ENCODE results near the gene NDUFV3. TPM values are rescaled to one million over a fixed set of nuclear protein-coding genes. Genes with fewer than 3 reads are reported as not detected.

Gene NDUFV3
- total RNA-seq, 2 experiments from 2014 or later = 23.1 to 29.4 TPM

DNA sequence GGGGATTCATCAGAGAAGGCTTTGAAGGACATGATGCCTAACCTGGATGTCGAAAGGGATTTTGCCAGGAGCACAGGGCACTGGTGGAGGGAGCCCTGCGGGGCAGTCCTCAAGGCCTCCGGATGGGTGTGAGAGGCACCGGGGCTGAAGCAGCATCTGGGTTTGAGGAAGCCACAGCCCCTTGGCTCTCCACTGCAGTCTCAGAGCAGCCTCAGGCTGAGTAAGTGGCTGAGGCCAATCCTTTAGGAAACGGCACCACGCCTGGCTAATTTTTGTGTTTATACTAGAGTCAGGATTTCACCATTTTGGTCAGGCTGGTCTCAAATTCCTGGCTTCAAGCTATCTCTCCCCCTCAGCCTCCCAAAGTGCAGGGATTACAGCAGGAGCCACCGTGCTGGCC, 20.4 kb downstream of the NDUFV3 start:
- Histone ChIP-seq H3K9me2 (ENCODE audit: insufficient read depth, low read length) (no peaks in the 10 kb centered on the region), H3K79me2 (ENCODE audit: insufficient read depth, low read depth, low read length) (no peaks in the 10 kb centered on the region), H3K4me3 (ENCODE audit: low read depth, low read length, poor library complexity, severe bottlenecking) (no peak overlapping the region), H3K36me3 (ENCODE audit: insufficient read depth, low read length) (peaks cover 10% of the 10 kb centered on the region; the same call in 1 of the 2 replicates), H3K9me3 (ENCODE audit: low read length) (no peaks in the 10 kb centered on the region), H3K4me2 (ENCODE audit: low read length) (no peak overlapping the region), H3K27ac (ENCODE audit: low read depth, low read length, poor library complexity, severe bottlenecking) (no peak overlapping the region), H3K4me1 (ENCODE audit: insufficient read depth, low read length, poor library complexity, severe bottlenecking) (no peaks in the 10 kb centered on the region), H2AFZ (ENCODE audit: low read length) (no peak overlapping the region), H4K20me1 (ENCODE audit: insufficient read depth, low read length) (no peaks in the 10 kb centered on the region)
- no peak for DNase-seq (ENCODE audit: low spot score)
- no peak for TF ChIP-seq EZH2phosphoT487 (IDR thresholded peaks at IDR 0.05; ENCODE audit: borderline replicate concordance, low read depth, low read length)
- TF ChIP-seq CTCF (conservative IDR thresholded peaks at IDR 0.05; ENCODE audit: low read length) = no peak
- intact Hi-C loops (cut with micrococcal nuclease; ENCODE audit: unreplicated experiment) = no loop called here
- no TSS peak for BruUV-seq (replicated peaks)
- CTCF ChIA-PET (ENCODE audit: unreplicated experiment) = no interaction called here
- POLR2A ChIA-PET = interaction anchor here (0.6 kb wide), 1 partner anchor 354 kb away, joined by 5 read pairs; no protein-coding TSS in a partner anchor

DNA sequence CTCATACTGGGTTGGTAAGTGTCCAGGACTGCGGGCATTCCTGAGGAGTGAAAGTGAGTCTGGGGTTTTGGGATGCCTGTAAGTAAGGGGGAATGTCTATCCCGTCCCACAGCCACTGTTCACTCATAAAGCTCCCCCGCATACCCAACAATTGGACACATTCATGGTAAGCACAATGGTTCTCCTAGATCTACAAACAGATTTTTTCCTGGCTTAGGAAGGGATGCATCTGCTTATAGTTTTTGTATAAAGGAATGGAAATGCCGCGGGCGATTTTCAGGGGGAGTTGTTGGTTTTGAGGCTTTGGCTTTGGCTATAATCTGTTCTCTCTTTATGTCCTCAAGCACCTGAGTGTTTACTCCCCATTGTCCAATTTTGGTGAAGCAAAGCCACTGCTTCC, 25.2 kb downstream of the NDUFV3 start:
- Histone ChIP-seq H3K4me3 (ENCODE audit: low read depth, low read length, poor library complexity, severe bottlenecking) (no peak overlapping the region), H3K9me3 (ENCODE audit: low read length) (no peaks in the 10 kb centered on the region), H3K9me2 (ENCODE audit: insufficient read depth, low read length) (no peaks in the 10 kb centered on the region), H2AFZ (ENCODE audit: low read length) (no peak overlapping the region), H3K4me1 (ENCODE audit: insufficient read depth, low read length, poor library complexity, severe bottlenecking) (peaks cover 2% of the 10 kb centered on the region), H4K20me1 (ENCODE audit: insufficient read depth, low read length) (no peaks in the 10 kb centered on the region), H3K36me3 (ENCODE audit: insufficient read depth, low read length) (no peaks in the 10 kb centered on the region), H3K79me2 (ENCODE audit: insufficient read depth, low read depth, low read length) (no peaks in the 10 kb centered on the region), H3K4me2 (ENCODE audit: low read length) (no peak overlapping the region), H3K27ac (ENCODE audit: low read depth, low read length, poor library complexity, severe bottlenecking) (no peak overlapping the region)
- intact Hi-C loops (cut with micrococcal nuclease; ENCODE audit: unreplicated experiment) = no loop called here
- POLR2A ChIA-PET = no interaction called here
- no peak for DNase-seq (ENCODE audit: low spot score)
- TF ChIP-seq EZH2phosphoT487 (IDR thresholded peaks at IDR 0.05; ENCODE audit: borderline replicate concordance, low read depth, low read length) (no peak), CTCF (conservative IDR thresholded peaks at IDR 0.05; ENCODE audit: low read length) (no peak)
- no TSS peak for BruUV-seq (replicated peaks)
- CTCF ChIA-PET (ENCODE audit: unreplicated experiment) = no interaction called here

- Histone ChIP-seq H2AFZ (ENCODE audit: low read length) (no peak overlapping the region), H3K4me3 (ENCODE audit: low read depth, low read length, poor library complexity, severe bottlenecking) (no peak overlapping the region), H3K9me2 (ENCODE audit: insufficient read depth, low read length) (no peaks in the 10 kb centered on the region), H3K27ac (ENCODE audit: low read depth, low read length, poor library complexity, severe bottlenecking) (no peak overlapping the region), H3K79me2 (ENCODE audit: insufficient read depth, low read depth, low read length) (no peaks in the 10 kb centered on the region), H4K20me1 (ENCODE audit: insufficient read depth, low read length) (no peaks in the 10 kb centered on the region), H3K9me3 (ENCODE audit: low read length) (no peaks in the 10 kb centered on the region), H3K36me3 (ENCODE audit: insufficient read depth, low read length) (no peaks in the 10 kb centered on the region), H3K4me1 (ENCODE audit: insufficient read depth, low read length, poor library complexity, severe bottlenecking) (peaks cover 23% of the 10 kb centered on the region), H3K4me2 (ENCODE audit: low read length) (no peak overlapping the region)
- ChIA-PET CTCF (ENCODE audit: unreplicated experiment) (no interaction called here), POLR2A (interaction anchor here (0.7 kb wide), 1 partner anchor 24 kb away, joined by 6 read pairs; no protein-coding TSS in a partner anchor)
- TF ChIP-seq CTCF (conservative IDR thresholded peaks at IDR 0.05; ENCODE audit: low read length) (no peak), EZH2phosphoT487 (IDR thresholded peaks at IDR 0.05; ENCODE audit: borderline replicate concordance, low read depth, low read length) (no peak)
- no TSS peak for BruUV-seq (replicated peaks)
- intact Hi-C loops (cut with micrococcal nuclease; ENCODE audit: unreplicated experiment) = no loop called here
- no peak for DNase-seq (ENCODE audit: low spot score)
Observed at GRCh38 chr21:42921927-42922326, 28.8 kb downstream of the NDUFV3 start.
